H1 (cell line): Measurements from ENCODE around the gene CDC5L. TPM values are rescaled to one million over a fixed set of nuclear protein-coding genes. Genes with fewer than 3 reads are reported as not detected.

Experiments used
- CTCF ChIA-PET: fragments of 300-600 bp; sonication (Branson Sonifier 250); formaldehyde crosslinking; loops from one replicate; lab custom pipeline; 2021; ENCODE audit not compliant: partially characterized antibody; lab: Charles Lee
- POLR2A ChIA-PET: fragments of 300-600 bp; sonication (Branson Sonifier 250); formaldehyde crosslinking; loops from one replicate; lab custom pipeline; 2021; ENCODE audit warnings: inconsistent platforms; ENCODE audit not compliant: partially characterized antibody; lab: Charles Lee
- DNase-seq, 2 experiments: peaks; one replicate each; pipeline versions ENCODE4 v3.0.0 to v3.0.0-alpha.2; 2010 to 2022; ENCODE audit warnings: low spot score in 2 of 2, low read depth in 1 of 2, mixed read lengths in 1 of 2
- FAIRE-seq: peaks from 2 replicates; lab custom pipeline; 2011; peaks lifted over from hg19 to GRCh38; lab: Jason Lieb, UNC
- H2AFZ ChIP-seq: 2 replicates; pipeline ENCODE4 v1.8.1; 2012; ENCODE audit warnings: low read length, inconsistent platforms
- H2AK5ac ChIP-seq: 2 replicates; pipeline ENCODE4 v1.6.1; 2013; ENCODE audit warnings: low read depth, low read length
- H2BK120ac ChIP-seq: replicated peaks from 2 replicates; pipeline ENCODE3; 2013; ENCODE audit warnings: low read depth, low read length, inconsistent platforms
- H2BK12ac ChIP-seq: 2 replicates; pipeline ENCODE4 v1.6.1; 2013; ENCODE audit warnings: low read depth, low read length
- H2BK15ac ChIP-seq: 2 replicates; pipeline ENCODE4 v1.6.1; 2013; ENCODE audit warnings: low read length
- H2BK20ac ChIP-seq: 2 replicates; pipeline ENCODE4 v1.6.1; 2013; ENCODE audit warnings: low read length
- H2BK5ac ChIP-seq: 2 replicates; pipeline ENCODE4 v1.6.1; 2013; ENCODE audit warnings: low read depth, low read length
- H3K14ac ChIP-seq: 2 replicates; pipeline ENCODE4 v1.6.1; 2013; ENCODE audit warnings: inconsistent platforms; ENCODE audit not compliant: insufficient read length
- H3K18ac ChIP-seq: 2 replicates; pipeline ENCODE4 v1.6.1; 2013; ENCODE audit warnings: low read length; ENCODE audit errors: extremely low read depth
- H3K23ac ChIP-seq: 2 replicates; pipeline ENCODE4 v1.6.1; 2013; ENCODE audit warnings: inconsistent platforms; ENCODE audit not compliant: insufficient read length
- H3K23me2 ChIP-seq: 2 replicates; pipeline ENCODE4 v1.6.1; 2013; ENCODE audit warnings: low read depth, low read length
- H3K27ac ChIP-seq: 2 replicates; pipeline ENCODE4 v1.6.1; 2011; ENCODE audit warnings: low read depth, low read length, inconsistent platforms
- H3K27me3 ChIP-seq, 4 experiments: replicated peaks in 1 of 4; 1 replicate in 1 of 4; 2 replicates in 3 of 4; pipeline versions ENCODE4 v1.6.1 to v1.8.1; 2011 to 2013; ENCODE audit warnings: low read length in 3 of 4, mild to moderate bottlenecking in 3 of 4, inconsistent platforms in 2 of 4, mixed read lengths in 2 of 4, moderate library complexity in 1 of 4; ENCODE audit not compliant: control insufficient read depth in 3 of 4, insufficient read depth in 3 of 4; ENCODE audit errors: extremely low read depth in 1 of 4
- H3K36me3 ChIP-seq, 4 experiments: 2 replicates each; pipeline versions ENCODE4 v1.6.1 to v1.8.1; 2011 to 2013; ENCODE audit warnings: mild to moderate bottlenecking in 4 of 4, low read length in 3 of 4, moderate library complexity in 2 of 4, control low read depth in 1 of 4, inconsistent platforms in 1 of 4; ENCODE audit not compliant: insufficient read depth in 4 of 4, control insufficient read depth in 2 of 4
- H3K4ac ChIP-seq: replicated peaks from 2 replicates; pipeline ENCODE3; 2013; ENCODE audit warnings: low read length, low read depth, mixed read lengths, inconsistent platforms; ENCODE audit not compliant: insufficient read length
- H3K4me1 ChIP-seq, 4 experiments: replicated peaks in 1 of 4; 1 replicate in 1 of 4; 2 replicates in 3 of 4; pipeline versions ENCODE4 v1.6.1 to v1.8.1; 2011 to 2013; ENCODE audit warnings: low read length in 3 of 4, inconsistent platforms in 2 of 4, mixed read lengths in 1 of 4; ENCODE audit not compliant: insufficient read depth in 4 of 4, control insufficient read depth in 3 of 4
- H3K4me2 ChIP-seq, 2 experiments: 2 replicates each; pipeline versions ENCODE4 v1.6.1 to v1.8.1; 2011 to 2013; ENCODE audit warnings: low read depth in 2 of 2, low read length in 2 of 2, control low read depth in 1 of 2, inconsistent platforms in 1 of 2, mild to moderate bottlenecking in 1 of 2; ENCODE audit not compliant: insufficient read depth in 1 of 2
- H3K4me3 ChIP-seq, 4 experiments: fragments of 200-600, 300-600 bp in 1 of 4; sonication (generic), shearing (Covaris generic), sonication (Bioruptor Twin) in 1 of 4; 2 replicates each; pipeline versions ENCODE4 v1.5.1 to v1.8.1; 2011 to 2016; ENCODE audit warnings: low read length in 4 of 4, low read depth in 3 of 4, control low read depth in 2 of 4, inconsistent platforms in 2 of 4, mild to moderate bottlenecking in 2 of 4, mixed read lengths in 1 of 4, moderate library complexity in 1 of 4; ENCODE audit not compliant: insufficient read depth in 2 of 4; ENCODE audit errors: extremely low read depth in 1 of 4
- H3K56ac ChIP-seq: replicated peaks from 2 replicates; pipeline ENCODE3; 2013; ENCODE audit warnings: low read depth, mild to moderate bottlenecking, mixed read lengths, low read length, inconsistent platforms; ENCODE audit not compliant: insufficient read length
- H3K79me1 ChIP-seq: 2 replicates; pipeline ENCODE4 v1.6.1; 2013; ENCODE audit warnings: low read depth, low read length, control low read depth
- H3K79me2 ChIP-seq, 2 experiments: 2 replicates each; pipeline versions ENCODE4 v1.6.1 to v1.8.1; 2012 to 2013; ENCODE audit warnings: low read length in 2 of 2, mild to moderate bottlenecking in 2 of 2, inconsistent platforms in 1 of 2; ENCODE audit not compliant: insufficient read depth in 2 of 2, control insufficient read depth in 1 of 2
- H3K9ac ChIP-seq, 4 experiments: replicated peaks in 1 of 4; 1 replicate in 1 of 4; 2 replicates in 3 of 4; pipeline versions ENCODE4 v1.6.1 to v1.8.1; 2011 to 2013; ENCODE audit warnings: low read depth in 3 of 4, low read length in 3 of 4, control low read depth in 2 of 4, mild to moderate bottlenecking in 2 of 4, moderate library complexity in 2 of 4, inconsistent platforms in 1 of 4; ENCODE audit errors: extremely low read depth in 1 of 4
- H3K9me3 ChIP-seq, 2 experiments: 2 replicates each; pipeline versions ENCODE4 v1.6.1 to v1.8.1; 2012 to 2013; ENCODE audit warnings: mild to moderate bottlenecking in 2 of 2, moderate library complexity in 2 of 2, control low read depth in 1 of 2, inconsistent platforms in 1 of 2, low read depth in 1 of 2, low read length in 1 of 2, mixed read lengths in 1 of 2; ENCODE audit not compliant: insufficient read depth in 2 of 2
- H4K20me1 ChIP-seq, 2 experiments: replicated peaks in 1 of 2; 2 replicates each; pipeline versions ENCODE3 to v1.8.1; 2011 to 2013; ENCODE audit warnings: inconsistent platforms in 2 of 2, low read length in 2 of 2, mild to moderate bottlenecking in 1 of 2; ENCODE audit not compliant: insufficient read depth in 2 of 2, control insufficient read depth in 1 of 2
- H4K5ac ChIP-seq: 2 replicates; pipeline ENCODE4 v1.6.1; 2013; ENCODE audit warnings: low read length, low read depth, mixed read lengths, inconsistent platforms; ENCODE audit not compliant: insufficient read length
- H4K8ac ChIP-seq: 2 replicates; pipeline ENCODE4 v1.8.0; 2013; ENCODE audit warnings: mild to moderate bottlenecking, moderate library complexity, low read length, inconsistent platforms; ENCODE audit not compliant: insufficient read depth; ENCODE audit errors: extremely low read depth
- H4K91ac ChIP-seq: replicated peaks from 2 replicates; pipeline ENCODE3; 2013; ENCODE audit warnings: low read length, mixed read lengths, inconsistent platforms; ENCODE audit not compliant: insufficient read length
- BRCA1 ChIP-seq: IDR thresholded peaks from 2 replicates; pipeline ENCODE4 v1.6.1; 2012; ENCODE audit warnings: low read depth, low read length, improper control_type of control experiment
- GABPA ChIP-seq: IDR thresholded peaks from 2 replicates; pipeline ENCODE4 v1.6.1; 2011; ENCODE audit warnings: mild to moderate bottlenecking, low read length, moderate library complexity, borderline replicate concordance; ENCODE audit not compliant: insufficient read depth
- KDM4A ChIP-seq: IDR thresholded peaks from one replicate; pipeline ENCODE4 v1.7.1; 2012; ENCODE audit warnings: low read depth, mild to moderate bottlenecking, moderate library complexity, low read length, inconsistent platforms; ENCODE audit not compliant: severe bottlenecking
- MAX ChIP-seq: IDR thresholded peaks from 2 replicates; pipeline ENCODE4 v1.6.1; 2012; ENCODE audit warnings: inconsistent platforms
- NRF1 ChIP-seq: IDR thresholded peaks from 2 replicates; pipeline ENCODE4 v1.6.1; 2011; ENCODE audit warnings: mild to moderate bottlenecking, low read depth, low read length, improper control_type of control experiment
- RBBP5 ChIP-seq: IDR thresholded peaks from 2 replicates; pipeline ENCODE4 v1.7.1; 2012; ENCODE audit warnings: low read depth, mild to moderate bottlenecking, inconsistent platforms, low read length, moderate library complexity, borderline replicate concordance
- SP4 ChIP-seq: IDR thresholded peaks from 2 replicates; pipeline ENCODE4 v1.6.1; 2012; ENCODE audit warnings: low read length, inconsistent platforms
- TBP ChIP-seq: IDR thresholded peaks from 2 replicates; pipeline ENCODE4 v1.6.1; 2011; ENCODE audit warnings: low read depth, low read length, improper control_type of control experiment
- WGBS, 2 experiments: shearing (Covaris generic) in 1 of 2; methylation state at CpG; one replicate each; pipeline versions ENCODE4 v1.1.6 to v1.1.7; 2013 to 2015; ENCODE audit warnings: low lambda C conversion rate in 2 of 2, mixed read lengths in 2 of 2, inconsistent platforms in 1 of 2, low coverage in 1 of 2, missing lambda C conversion rate in 1 of 2; ENCODE audit not compliant: insufficient replicate concordance in 2 of 2, insufficient coverage in 1 of 2, insufficient read length in 1 of 2; ENCODE audit errors: extremely low coverage in 1 of 2, missing lambda C conversion rate in 1 of 2; 5-methylcytosine and 5-hydroxymethylcytosine counted together
- polyA plus RNA-seq, 7 experiments: library from polyadenylated mRNA; depleted of rRNA in 3 of 7; stranded (reverse) in 5 of 7; unstranded in 2 of 7; fragments of >200 nt in 5 of 7; fragments of 200-250 nt in 2 of 7; gene quantifications; 1 replicate in 5 of 7; 2 replicates in 1 of 7; 4 replicates in 1 of 7; pipeline versions ENCODE4 v1.2.1 to v1.2.3, GENCODE V29; 2011 to 2013; ENCODE audit warnings: missing spikeins in 2 of 7, mixed read lengths in 2 of 7
- total RNA-seq: library from RNA; stranded (reverse); fragmentation: NEBNext Ultra II Directional; extraction: Animal tissue kit (Norgen Biotek cat#: 25700); gene quantifications from 2 replicates; pipeline ENCODE4 v1.2.1, GENCODE V29; 2021

Gene CDC5L
- total and polyA plus RNA-seq, 2 of the 8 experiments (the other 6 are each of a cell fraction or from before 2014, with no cell fraction given): 8.4 to 32.8 TPM

GRCh38 chr6:44377484-44377883 lies 10.0 kb upstream of the CDC5L start:
- 92% methylated on average over 3 of the region's 3 CpGs; no CpG with 5 or more reads in 1 of the 2 experiments for WGBS, 2 experiments
- H3K4ac ChIP-seq: no peak overlapping the region
- no peak overlapping the region for H2BK20ac ChIP-seq
- H3K9ac ChIP-seq: no peak overlapping the region
- TF ChIP-seq NRF1 (no peak), RBBP5 (no peak), GABPA (no peak), SP4 (no peak), BRCA1 (no peak), MAX (no peak), TBP (no peak), KDM4A (no peak)
- H3K14ac ChIP-seq: no peak overlapping the region
- no peaks in the 10 kb centered on the region for H3K4me1 ChIP-seq
- H4K5ac ChIP-seq: no peak overlapping the region
- no peak overlapping the region for H3K56ac ChIP-seq
- ChIA-PET POLR2A (no interaction called here), CTCF (no interaction called here)
- no peak overlapping the region for H2BK12ac ChIP-seq
- DNase-seq: no peak
- no peak overlapping the region for H2AK5ac ChIP-seq
- no peaks in the 10 kb centered on the region for H3K79me1 ChIP-seq
- no peak overlapping the region for H2AFZ ChIP-seq
- H3K4me2 ChIP-seq: no peak overlapping the region
- no peak overlapping the region for H2BK5ac ChIP-seq
- no peaks in the 10 kb centered on the region for H3K23me2 ChIP-seq
- H3K36me3 ChIP-seq: no peaks in the 10 kb centered on the region
- H2BK15ac ChIP-seq: no peak overlapping the region
- H3K79me2 ChIP-seq: no peaks in the 10 kb centered on the region
- FAIRE-seq: no peak
- no peak overlapping the region for H4K91ac ChIP-seq
- H3K4me3 ChIP-seq: no peak overlapping the region
- no peaks in the 10 kb centered on the region for H3K27me3 ChIP-seq
- H4K8ac ChIP-seq: no peak overlapping the region
- no peak overlapping the region for H2BK120ac ChIP-seq
- no peaks in the 10 kb centered on the region for H4K20me1 ChIP-seq
- no peaks in the 10 kb centered on the region for H3K9me3 ChIP-seq
- H3K27ac ChIP-seq: no peak overlapping the region
- H3K18ac ChIP-seq: no peak overlapping the region
- no peak overlapping the region for H3K23ac ChIP-seq
